OCI-LY1 (cell line): Measurements from ENCODE around the gene PROC.

Experiments used
- CTCF ChIP-seq: fragments of 200-600 bp; sonication (generic), shearing (Covaris generic); IDR thresholded peaks from 2 replicates; pipeline ENCODE4 v1.5.1; 2017; ENCODE audit warnings: mild to moderate bottlenecking, antibody characterized with exemption, low read length, moderate library complexity, mixed read lengths
- EZH2 ChIP-seq: fragments of 200-600 bp; sonication (generic), shearing (Covaris generic); IDR thresholded peaks from 2 replicates; pipeline ENCODE4 v1.8.0; 2017; ENCODE audit warnings: borderline replicate concordance, mixed run types, mild to moderate bottlenecking, antibody characterized with exemption, low read length, moderate library complexity, mixed read lengths

- no peak for TF ChIP-seq CTCF
- TF ChIP-seq EZH2: no peak
Observed at GRCh38 chr2:127416506-127417001, 1.7 kb upstream of the PROC start.
